ENCODE results near the gene MRAP2. TPM values are rescaled to one million over a fixed set of nuclear protein-coding genes. Genes with fewer than 3 reads are reported as not detected.
"Not testable (repeated sequence)": the region's sequence is repeated elsewhere in the genome, so short reads cannot be mapped to it uniquely, and the experiment has no call there.

The MRAP2 gene
- total RNA-seq, 2 experiments from 2014 or later, result not detected

GRCh38 chr6:84061613-84062398 is 28.2 kb downstream of the MRAP2 start:
- ChIA-PET CTCF (interaction anchor here (0.8 kb wide), 1 partner anchor 675 kb away, joined by 3 read pairs; no protein-coding TSS in a partner anchor), POLR2A (no interaction called here)
- intact Hi-C loops (cut with DNase I, micrococcal nuclease), result no loop called here
- Mint-ChIP-seq H3K4me1 (no peaks in the 10 kb centered on the region), H3K27me3 (peaks cover 2% of the 10 kb centered on the region), H3K27ac (no peak overlapping the region), H3K4me3 (no peak overlapping the region), H3K36me3 (ENCODE audit: low read depth) (no peaks in the 10 kb centered on the region), H3K9me3 (ENCODE audit: low read depth) (no peaks in the 10 kb centered on the region)
- ATAC-seq (no peak), DNase-seq (no peak)

- Mint-ChIP-seq H3K4me3 (no peak overlapping the region), H3K9me3 (ENCODE audit: low read depth) (no peaks in the 10 kb centered on the region), H3K27ac (no peak overlapping the region), H3K4me1 (no peaks in the 10 kb centered on the region), H3K36me3 (ENCODE audit: low read depth) (no peaks in the 10 kb centered on the region), H3K27me3 (peaks cover 2% of the 10 kb centered on the region)
- ChIA-PET CTCF (interaction anchor here (0.8 kb wide), 1 partner anchor 676 kb away, joined by 3 read pairs; no protein-coding TSS in a partner anchor), POLR2A (no interaction called here)
- ATAC-seq, result no peak
- intact Hi-C loops (cut with DNase I, micrococcal nuclease), result no loop called here
- DNase-seq, result no peak
These were observed 29.1 kb downstream of the MRAP2 start for GRCh38 chr6:84062519-84063154.

GRCh38 chr6:84065693-84066290 is 32.2 kb downstream of the MRAP2 start:
- CTCF ChIA-PET, result no interaction called here
- intact Hi-C loops (cut with DNase I, micrococcal nuclease), result no loop called here
- Mint-ChIP-seq H3K27ac (no peak overlapping the region), H3K36me3 (ENCODE audit: low read depth) (no peaks in the 10 kb centered on the region), H3K4me1 (no peaks in the 10 kb centered on the region), H3K4me3 (no peak overlapping the region), H3K27me3 (no peaks in the 10 kb centered on the region), H3K9me3 (ENCODE audit: low read depth) (no peaks in the 10 kb centered on the region)
- POLR2A ChIA-PET, result no interaction called here
- DNase-seq, result no peak
- no peak for ATAC-seq

GRCh38 chr6:84066536-84066935 is 33.0 kb downstream of the MRAP2 start:
- DNase-seq (no peak), ATAC-seq (no peak)
- H3K36me3 Mint-ChIP-seq (ENCODE audit: low read depth), result no peaks in the 10 kb centered on the region
- H3K27ac Mint-ChIP-seq, result no peak overlapping the region
- intact Hi-C loops (cut with DNase I, micrococcal nuclease), result no loop called here
- ChIA-PET CTCF (no interaction called here), POLR2A (no interaction called here)
- H3K27me3 Mint-ChIP-seq, result no peaks in the 10 kb centered on the region
- no peak overlapping the region for H3K4me3 Mint-ChIP-seq
- no peaks in the 10 kb centered on the region for H3K4me1 Mint-ChIP-seq
- no peaks in the 10 kb centered on the region for H3K9me3 Mint-ChIP-seq (ENCODE audit: low read depth)

- H3K9me3 Mint-ChIP-seq (ENCODE audit: low read depth); H3K27ac Mint-ChIP-seq; ATAC-seq; H3K4me1 Mint-ChIP-seq; H3K27me3 Mint-ChIP-seq; POLR2A ChIA-PET; H3K36me3 Mint-ChIP-seq (ENCODE audit: low read depth); CTCF ChIA-PET; H3K4me3 Mint-ChIP-seq; DNase-seq; intact Hi-C loops (cut with DNase I, micrococcal nuclease): not testable (repeated sequence)
These were observed 35.3 kb downstream of the MRAP2 start for GRCh38 chr6:84068873-84069272.

GRCh38 chr6:84072442-84072997 is 38.9 kb downstream of the MRAP2 start:
- peaks cover 3% of the 10 kb centered on the region for H3K27me3 Mint-ChIP-seq
- H3K36me3 Mint-ChIP-seq (ENCODE audit: low read depth), result no peaks in the 10 kb centered on the region
- H3K9me3 Mint-ChIP-seq (ENCODE audit: low read depth), result no peaks in the 10 kb centered on the region
- ATAC-seq (no peak), DNase-seq (no peak)
- H3K27ac Mint-ChIP-seq, result no peak overlapping the region
- ChIA-PET CTCF (no interaction called here), POLR2A (no interaction called here)
- H3K4me1 Mint-ChIP-seq, result no peaks in the 10 kb centered on the region
- H3K4me3 Mint-ChIP-seq, result no peak overlapping the region
- intact Hi-C loops (cut with DNase I, micrococcal nuclease), result no loop called here

- CTCF ChIA-PET, result no interaction called here
- Mint-ChIP-seq H3K36me3 (ENCODE audit: low read depth) (no peaks in the 10 kb centered on the region), H3K4me3 (no peak overlapping the region), H3K9me3 (ENCODE audit: low read depth) (no peaks in the 10 kb centered on the region), H3K27me3 (peaks cover 7% of the 10 kb centered on the region), H3K27ac (no peak overlapping the region), H3K4me1 (no peaks in the 10 kb centered on the region)
- no peak for DNase-seq
- intact Hi-C loops (cut with DNase I, micrococcal nuclease), result no loop called here
- ATAC-seq, result no peak
- POLR2A ChIA-PET, result no interaction called here
These were observed 41.6 kb downstream of the MRAP2 start for GRCh38 chr6:84074988-84075781.

- intact Hi-C loops (cut with DNase I, micrococcal nuclease), result no loop called here
- ATAC-seq (no peak), DNase-seq (no peak)
- H3K27me3 Mint-ChIP-seq, result peaks cover 6% of the 10 kb centered on the region
- POLR2A ChIA-PET, result interaction anchor here (0.7 kb wide), 1 partner anchor 259 kb away, joined by 3 read pairs; no protein-coding TSS in a partner anchor
- H3K9me3 Mint-ChIP-seq (ENCODE audit: low read depth), result no peaks in the 10 kb centered on the region
- H3K27ac Mint-ChIP-seq, result no peak overlapping the region
- H3K4me1 Mint-ChIP-seq, result no peaks in the 10 kb centered on the region
- CTCF ChIA-PET, result no interaction called here
- H3K36me3 Mint-ChIP-seq (ENCODE audit: low read depth), result no peaks in the 10 kb centered on the region
- no peak overlapping the region for H3K4me3 Mint-ChIP-seq
These were observed 44.1 kb downstream of the MRAP2 start for GRCh38 chr6:84077645-84078044.

- Mint-ChIP-seq H3K4me1 (no peaks in the 10 kb centered on the region), H3K4me3 (no peak overlapping the region), H3K27ac (no peak overlapping the region), H3K9me3 (ENCODE audit: low read depth) (no peaks in the 10 kb centered on the region), H3K36me3 (ENCODE audit: low read depth) (no peaks in the 10 kb centered on the region), H3K27me3 (peaks cover 8% of the 10 kb centered on the region)
- CTCF ChIA-PET, result no interaction called here
- POLR2A ChIA-PET, result no interaction called here
- intact Hi-C loops (cut with DNase I, micrococcal nuclease), result no loop called here
- DNase-seq (no peak), ATAC-seq (no peak)
These were observed 44.8 kb downstream of the MRAP2 start for GRCh38 chr6:84078335-84078734.

- POLR2A ChIA-PET, result no interaction called here
- CTCF ChIA-PET, result no interaction called here
- H3K9me3 Mint-ChIP-seq (ENCODE audit: low read depth), result no peaks in the 10 kb centered on the region
- no peaks in the 10 kb centered on the region for H3K4me1 Mint-ChIP-seq
- intact Hi-C loops (cut with DNase I, micrococcal nuclease), result no loop called here
- DNase-seq (no peak), ATAC-seq (no peak)
- H3K4me3 Mint-ChIP-seq, result no peak overlapping the region
- peaks cover 14% of the 10 kb centered on the region for H3K27me3 Mint-ChIP-seq
- H3K27ac Mint-ChIP-seq, result no peak overlapping the region
- H3K36me3 Mint-ChIP-seq (ENCODE audit: low read depth), result no peaks in the 10 kb centered on the region
These were observed 47.6 kb downstream of the MRAP2 start for GRCh38 chr6:84081222-84081621.

- intact Hi-C loops (cut with DNase I, micrococcal nuclease), result no loop called here
- H3K36me3 Mint-ChIP-seq (ENCODE audit: low read depth), result no peaks in the 10 kb centered on the region
- ChIA-PET CTCF (interaction anchor here (0.5 to 1.1 kb wide), 3 partner anchors 20 to 147 kb away, joined by 3 read pairs; no protein-coding TSS in a partner anchor), POLR2A (no interaction called here)
- H3K4me3 Mint-ChIP-seq, result no peak overlapping the region
- ATAC-seq, result no peak
- H3K9me3 Mint-ChIP-seq (ENCODE audit: low read depth), result no peaks in the 10 kb centered on the region
- H3K4me1 Mint-ChIP-seq, result no peaks in the 10 kb centered on the region
- H3K27ac Mint-ChIP-seq, result no peak overlapping the region
- peaks cover 14% of the 10 kb centered on the region for H3K27me3 Mint-ChIP-seq
- DNase-seq, result no peak
These were observed 49.2 kb downstream of the MRAP2 start for GRCh38 chr6:84082689-84083265.
